Stimulated activated CD4-positive, alpha-beta T cell treated with anti-CD3 and anti-CD28 coated beads, Interleukin-15, amount 100 ng/mL, for 1 hour (primary cell): ENCODE results near the gene KCNE2.
"Not testable (repeated sequence)": the region's sequence is repeated elsewhere in the genome, so short reads cannot be mapped to it uniquely, and the experiment has no call there.

Source experiments
- DNase-seq, 2 donors: peaks; one replicate each; pipeline ENCODE4 v3.0.0-alpha.2; 2020; ENCODE audit warnings: low read depth in 1 of 2, low spot score in 1 of 2

Gene KCNE2

GRCh38 chr21:34352556-34352955 lies 11.2 kb upstream of the KCNE2 start:
- DNase-seq: no peak

- DNase-seq: no peak
Measured at GRCh38 chr21:34353182-34353581, 10.6 kb upstream of the KCNE2 start.

- no peak for DNase-seq
Measured at GRCh38 chr21:34354836-34355235, 9.0 kb upstream of the KCNE2 start.

- DNase-seq: no peak
Measured at GRCh38 chr21:34355570-34355969, 8.2 kb upstream of the KCNE2 start.

GRCh38 chr21:34357889-34358288 lies 5.9 kb upstream of the KCNE2 start:
- no peak for DNase-seq

- DNase-seq: no peak
Measured at GRCh38 chr21:34358866-34359265, 4.9 kb upstream of the KCNE2 start.

GRCh38 chr21:34360488-34361241 lies 3.1 kb upstream of the KCNE2 start:
- DNase-seq: no peak

GRCh38 chr21:34362136-34362444 lies 1.7 kb upstream of the KCNE2 start:
- DNase-seq: no peak

GRCh38 chr21:34362670-34363069 lies 1.1 kb upstream of the KCNE2 start:
- no peak for DNase-seq

- DNase-seq: no peak
Measured at GRCh38 chr21:34364921-34365320, 1.1 kb downstream of the KCNE2 start.

GRCh38 chr21:34365809-34366208 lies 2.0 kb downstream of the KCNE2 start:
- DNase-seq: no peak

GRCh38 chr21:34367320-34367935 lies 3.6 kb downstream of the KCNE2 start:
- no peak for DNase-seq

GRCh38 chr21:34369741-34370140 lies 5.9 kb downstream of the KCNE2 start:
- DNase-seq: no peak

GRCh38 chr21:34372321-34372720 lies 8.5 kb downstream of the KCNE2 start:
- DNase-seq: no peak

GRCh38 chr21:34374462-34374861 lies 10.7 kb downstream of the KCNE2 start:
- DNase-seq: not testable (repeated sequence)

- DNase-seq: not testable (repeated sequence)
Measured at GRCh38 chr21:34374940-34375618, 11.3 kb downstream of the KCNE2 start, which contains the start of gene SMIM11. TSS of gene SMIM11 (plus strand) at chr21:34375507. CDS start at chr21:34379505, 3,998 bp downstream.

- not testable (repeated sequence) for DNase-seq
Measured at GRCh38 chr21:34375619-34375972, 11.8 kb downstream of the KCNE2 start.

- not testable (repeated sequence) for DNase-seq
Measured at GRCh38 chr21:34383138-34383537, 19.3 kb downstream of the KCNE2 start.

GRCh38 chr21:34383724-34384415 lies 20.1 kb downstream of the KCNE2 start:
- DNase-seq: not testable (repeated sequence)

GRCh38 chr21:34400522-34400921 lies 36.7 kb downstream of the KCNE2 start:
- DNase-seq: not testable (repeated sequence)

- DNase-seq: not testable (repeated sequence)
Measured at GRCh38 chr21:34404742-34405141, 40.9 kb downstream of the KCNE2 start.

GRCh38 chr21:34405686-34406085 lies 41.9 kb downstream of the KCNE2 start:
- DNase-seq: not testable (repeated sequence)
